ENCODE measurements around the gene PFAS.
"Not testable (repeated sequence)": the region's sequence is repeated elsewhere in the genome, so short reads cannot be mapped to it uniquely, and the experiment has no call there.

PFAS gene

GRCh38 chr17:8248751-8249607 is at the start of gene PFAS:
Gene PFAS, plus strand, starts transcription at chr17:8249289. Its CDS starts 4,649 bp downstream, at chr17:8253938.
- DNase-seq (ENCODE audit: low spot score) = peak; percentile 91

DNA sequence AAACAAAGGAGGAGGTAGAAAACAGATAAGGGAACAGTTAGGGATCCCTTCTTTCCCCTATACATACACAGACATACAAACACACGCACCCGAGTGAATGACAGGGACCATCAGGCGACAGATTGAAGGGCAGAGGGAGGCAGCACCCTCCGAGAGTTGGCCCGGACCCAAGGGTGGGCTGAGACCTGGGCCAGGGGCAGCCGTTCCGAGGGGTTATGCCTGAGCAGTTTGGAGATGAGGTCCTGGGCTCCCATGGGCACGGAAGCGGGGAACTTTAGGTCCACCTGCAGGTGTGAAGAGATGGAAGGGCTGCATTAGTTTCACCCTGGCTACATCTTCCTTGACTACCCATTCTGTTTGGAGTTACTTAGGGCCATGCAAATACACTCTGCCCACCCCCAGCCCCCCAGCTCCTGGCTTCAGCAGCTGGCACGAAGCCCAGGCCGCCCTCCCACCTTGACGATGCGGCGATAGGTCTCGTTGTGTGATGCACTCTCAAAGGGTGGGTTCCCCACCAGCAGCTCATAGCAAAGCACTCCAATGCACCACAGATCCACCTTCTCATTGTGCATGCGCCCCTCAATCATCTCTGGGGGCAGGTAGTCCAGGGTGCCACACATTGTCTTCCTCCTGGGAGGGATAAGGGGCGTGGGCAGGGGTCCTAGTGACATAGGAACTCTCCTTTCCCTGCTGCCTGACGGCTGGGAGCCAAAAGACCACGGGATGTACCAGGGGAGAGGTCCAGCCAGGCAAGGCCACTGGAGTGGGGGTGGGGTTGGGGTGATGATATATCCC is 44.1 kb upstream of the PFAS start:
- DNase-seq (ENCODE audit: low spot score) = no peak

DNA sequence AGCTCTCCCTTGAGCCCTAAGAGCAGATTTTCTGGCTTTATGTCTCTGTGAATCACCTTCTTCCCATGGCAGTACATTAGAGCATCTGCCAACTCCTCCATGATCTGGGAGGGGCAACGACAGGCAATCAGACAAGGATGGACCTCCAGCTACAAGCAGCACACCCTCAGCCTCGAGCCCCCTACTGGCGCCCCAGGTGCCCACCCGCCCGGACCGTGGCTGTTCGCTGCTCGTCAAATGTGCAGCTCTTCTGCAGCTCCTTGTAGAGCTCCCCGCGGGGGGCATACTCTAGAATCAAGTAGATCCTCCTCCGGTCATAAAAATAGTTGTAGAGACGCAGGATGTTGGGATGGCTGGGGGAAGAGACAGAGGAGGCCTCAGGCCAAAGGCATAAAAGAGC is 42.6 kb upstream of the PFAS start:
- DNase-seq (ENCODE audit: low spot score) = no peak

- peak; percentile 93 for DNase-seq (ENCODE audit: low spot score)
These were observed 39.0 kb upstream of the PFAS start, which contains the start of gene AURKB for GRCh38 chr17:8209907-8210760. Gene AURKB, minus strand, starts transcription at chr17:8210575. Its CDS starts 351 bp downstream, at chr17:8210224.

GRCh38 chr17:8210761-8211458 is 38.2 kb upstream of the PFAS start:
- no peak for DNase-seq (ENCODE audit: low spot score)

- DNase-seq (ENCODE audit: low spot score) = no peak
These were observed 36.5 kb upstream of the PFAS start for GRCh38 chr17:8212312-8213180.

DNA sequence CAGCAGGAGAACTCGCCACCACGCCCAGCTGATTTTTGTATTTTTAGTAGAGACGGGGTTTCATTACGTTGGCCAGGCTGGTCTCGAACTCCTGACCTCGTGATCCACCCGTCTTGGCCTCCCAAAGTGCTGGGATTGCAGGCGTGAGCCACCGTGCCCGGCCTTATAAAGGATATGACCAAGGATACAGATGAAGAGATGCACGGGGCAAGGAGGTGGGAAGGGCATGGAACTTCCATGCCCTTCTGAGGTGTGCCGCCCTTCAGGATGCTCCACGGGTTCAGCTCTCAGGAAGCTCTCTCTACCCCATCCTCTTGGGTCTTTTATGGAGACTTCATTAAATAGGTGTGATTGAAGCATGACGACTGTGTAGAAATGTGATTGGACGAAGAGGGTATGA is 35.1 kb upstream of the PFAS start:
- DNase-seq (ENCODE audit: low spot score) = not testable (repeated sequence)

DNA sequence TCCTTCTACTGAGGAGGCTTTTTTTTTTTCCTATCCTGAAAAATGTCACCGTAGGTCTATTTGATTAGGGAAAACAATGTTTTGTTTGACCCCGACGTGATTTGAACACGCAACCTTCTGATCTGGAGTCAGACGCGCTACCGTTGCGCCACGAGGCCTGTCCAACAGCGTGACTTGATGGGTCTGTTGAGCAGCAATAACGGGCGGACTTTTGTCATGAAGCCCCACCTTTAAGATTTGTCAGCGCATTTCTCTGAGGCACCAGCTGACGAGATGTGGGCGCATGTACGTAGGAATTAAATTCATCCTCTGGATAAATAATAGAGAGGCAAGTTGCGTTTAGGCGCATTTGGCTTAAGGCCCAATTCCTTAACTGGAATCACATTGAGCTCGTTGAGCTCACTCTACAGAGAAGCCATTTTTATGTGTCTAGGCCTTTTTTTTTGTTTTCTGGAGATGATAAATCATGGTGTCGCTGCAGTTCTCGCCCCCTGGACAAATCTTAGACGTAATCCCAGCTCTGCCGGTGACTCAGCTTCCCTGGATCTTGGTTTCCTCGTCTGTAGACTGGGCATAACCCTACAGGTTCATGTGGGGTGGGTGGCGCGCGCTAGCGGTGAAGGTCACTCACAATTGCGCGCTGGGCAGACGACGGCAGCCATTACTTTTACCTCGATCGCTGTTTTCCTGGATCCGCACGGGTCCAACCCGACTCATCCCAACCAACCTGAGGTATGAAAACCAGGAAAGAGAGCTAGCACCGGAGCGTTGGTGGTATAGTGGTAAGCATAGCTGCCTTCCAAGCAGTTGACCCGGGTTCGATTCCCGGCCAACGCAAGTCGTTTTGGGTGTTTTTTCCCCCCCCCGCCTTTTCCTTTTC is 28.1 kb upstream of the PFAS start:
- peak; percentile 91 for DNase-seq (ENCODE audit: low spot score)

DNA sequence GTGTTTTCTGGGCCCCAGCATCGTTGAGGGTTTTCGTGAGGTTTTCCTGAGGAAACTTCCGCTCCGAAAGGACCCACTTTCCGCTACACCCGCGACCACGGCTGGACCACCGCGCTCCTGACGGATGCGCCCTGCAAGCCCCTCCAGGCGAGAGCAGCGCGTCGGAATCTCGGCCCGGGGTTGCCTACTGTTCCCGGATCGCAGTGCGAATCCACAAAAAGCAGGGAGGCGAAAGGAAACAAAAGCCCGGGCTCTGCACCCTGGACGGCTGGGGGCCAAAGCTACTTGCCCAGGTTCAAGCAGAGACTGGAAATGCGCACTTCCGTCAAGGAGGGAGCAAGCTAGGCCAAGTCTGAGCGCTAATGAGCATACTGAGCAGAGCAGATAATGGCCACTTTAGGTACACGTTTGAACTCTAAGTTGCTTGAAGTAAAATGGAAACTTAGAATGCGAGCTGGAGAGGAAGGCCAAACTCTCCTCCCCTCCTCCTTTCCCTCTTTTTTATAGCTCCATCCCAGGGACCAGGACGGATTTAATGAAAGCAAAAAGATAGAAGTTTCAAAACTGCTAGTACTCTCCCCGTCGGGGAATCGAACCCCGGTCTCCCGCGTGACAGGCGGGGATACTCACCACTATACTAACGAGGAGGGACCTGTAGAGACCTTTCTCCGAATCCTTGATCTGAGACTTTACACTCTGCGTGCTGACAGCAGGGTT is 27.3 kb upstream of the PFAS start:
- DNase-seq (ENCODE audit: low spot score) = peak; percentile 94

DNA sequence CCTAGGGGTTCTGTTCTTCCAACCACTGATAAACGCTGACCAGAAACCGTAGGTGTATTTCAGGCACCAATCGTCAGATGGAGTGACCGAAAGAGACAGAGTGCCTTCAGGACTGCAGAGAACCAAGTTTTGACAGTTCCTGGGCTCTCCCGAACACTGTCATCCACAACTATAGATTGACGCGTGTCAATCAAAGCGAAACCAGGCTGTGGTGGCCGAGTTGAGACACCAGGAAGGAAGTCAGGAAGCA is 26.8 kb upstream of the PFAS start:
- DNase-seq (ENCODE audit: low spot score) = no peak

DNA sequence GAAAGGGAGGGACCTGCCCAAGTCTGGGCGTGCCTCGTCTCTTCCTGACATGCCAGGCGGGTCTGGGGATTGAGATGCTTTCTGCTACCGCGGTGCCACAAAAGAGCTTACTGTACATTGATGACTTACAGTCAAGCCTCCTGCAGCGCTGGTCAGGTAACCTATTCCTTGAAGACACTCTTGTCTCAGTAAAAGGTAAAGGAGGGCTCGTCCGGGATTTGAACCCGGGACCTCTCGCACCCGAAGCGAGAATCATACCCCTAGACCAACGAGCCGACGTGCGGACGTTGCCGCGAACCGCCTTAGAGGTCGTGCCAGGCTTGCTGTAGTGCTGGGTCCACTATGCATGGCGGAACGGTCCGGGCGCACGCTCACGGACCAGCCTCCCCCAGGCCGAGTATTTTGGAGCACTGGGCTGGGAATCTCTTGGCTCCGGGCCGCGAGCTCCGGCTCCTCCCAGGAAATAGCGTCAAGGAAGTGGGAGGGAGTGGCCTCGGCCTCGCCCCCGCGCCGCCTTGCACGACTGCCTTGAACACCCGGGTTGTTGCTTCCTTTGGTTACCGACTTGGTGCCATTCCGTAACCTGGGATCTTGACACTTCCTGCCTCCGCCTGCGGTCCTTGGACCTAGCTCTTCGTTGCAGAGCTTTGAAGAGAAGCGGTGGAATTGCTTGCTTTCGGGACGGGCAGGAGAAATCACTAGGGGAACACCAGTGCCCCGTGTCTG is 26.3 kb upstream of the PFAS start:
- peak; percentile 92 for DNase-seq (ENCODE audit: low spot score)

DNA sequence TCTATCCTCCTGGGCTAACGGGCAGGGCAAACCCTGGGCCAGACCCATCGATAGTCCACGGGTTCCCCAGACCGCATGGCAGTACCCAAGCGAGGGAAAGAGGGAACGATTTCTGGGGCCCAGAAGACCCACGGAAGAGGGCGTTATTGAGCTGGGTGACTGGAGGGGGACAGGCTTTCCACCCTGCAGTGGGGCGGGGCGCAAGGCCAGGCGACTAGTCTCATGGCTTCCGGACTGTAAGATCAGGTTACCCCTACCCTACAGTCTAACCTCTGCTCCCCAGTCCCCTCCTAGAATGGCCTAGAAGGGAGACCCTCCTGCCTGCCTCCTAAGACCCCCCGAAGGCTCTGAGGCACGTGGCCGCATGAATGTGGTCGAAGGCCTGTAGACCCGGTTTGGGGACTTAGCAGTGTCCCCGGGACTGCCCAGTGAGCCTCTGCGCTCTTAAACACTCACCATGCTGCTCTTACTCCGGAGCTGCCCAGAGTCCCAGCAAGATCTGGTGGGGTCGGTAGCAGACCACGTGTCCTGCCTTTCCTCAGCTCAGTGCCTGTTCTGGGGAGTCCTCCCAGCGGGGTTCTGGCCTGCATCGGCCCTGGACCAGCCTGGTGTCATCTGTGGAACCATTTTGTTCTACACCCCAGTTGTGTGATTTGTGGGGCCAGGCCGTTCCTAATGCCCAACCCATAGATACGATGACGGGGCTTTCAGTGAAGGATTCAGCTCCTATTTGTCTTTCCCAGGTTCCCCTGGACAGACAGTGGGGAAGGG is 25.5 kb upstream of the PFAS start:
- DNase-seq (ENCODE audit: low spot score) = peak; percentile 71

DNA sequence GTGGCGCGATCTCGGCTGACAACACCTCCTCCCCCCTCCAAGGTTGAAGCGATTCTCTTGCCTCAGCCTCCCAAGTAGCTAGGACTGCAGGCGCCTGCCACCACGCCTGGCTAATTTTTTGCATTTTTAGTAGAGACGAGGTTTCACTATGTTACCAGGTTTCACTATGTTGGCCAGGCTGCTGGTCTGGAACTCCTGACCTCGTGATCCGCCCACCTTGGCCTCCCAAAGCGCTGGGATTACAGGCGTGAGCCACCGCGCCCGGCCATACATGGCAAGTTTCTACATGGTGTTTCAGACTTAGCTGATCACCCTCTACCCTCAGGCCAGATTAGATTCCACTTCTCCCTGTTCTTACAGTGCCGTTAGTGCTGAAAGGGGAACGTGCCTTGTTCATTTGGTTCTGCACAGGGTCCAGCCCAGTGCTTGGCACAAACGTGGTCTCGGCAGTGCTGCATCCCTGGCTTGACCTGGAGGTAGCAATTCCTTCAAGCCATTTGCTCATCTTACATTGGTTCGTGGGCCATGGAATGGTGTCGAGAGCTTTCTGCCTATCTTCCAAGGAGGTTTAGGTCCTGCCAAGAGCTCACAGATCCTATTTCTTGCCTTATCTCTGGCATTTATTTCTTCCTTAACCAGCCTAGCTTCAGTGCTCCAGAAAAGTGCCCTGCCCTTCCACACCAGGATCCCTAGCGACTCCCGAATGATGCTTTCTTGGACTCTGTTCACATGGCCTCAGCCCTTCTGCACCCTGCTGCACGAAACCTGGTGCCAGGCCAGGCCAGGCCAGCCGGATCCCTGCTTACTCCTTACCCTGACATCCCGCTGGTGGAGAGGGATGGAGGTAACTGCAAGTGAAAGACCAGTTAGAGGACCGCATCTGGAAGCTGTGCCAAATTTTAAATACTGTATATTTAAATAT is 23.9 kb upstream of the PFAS start:
- no peak for DNase-seq (ENCODE audit: low spot score)

DNA sequence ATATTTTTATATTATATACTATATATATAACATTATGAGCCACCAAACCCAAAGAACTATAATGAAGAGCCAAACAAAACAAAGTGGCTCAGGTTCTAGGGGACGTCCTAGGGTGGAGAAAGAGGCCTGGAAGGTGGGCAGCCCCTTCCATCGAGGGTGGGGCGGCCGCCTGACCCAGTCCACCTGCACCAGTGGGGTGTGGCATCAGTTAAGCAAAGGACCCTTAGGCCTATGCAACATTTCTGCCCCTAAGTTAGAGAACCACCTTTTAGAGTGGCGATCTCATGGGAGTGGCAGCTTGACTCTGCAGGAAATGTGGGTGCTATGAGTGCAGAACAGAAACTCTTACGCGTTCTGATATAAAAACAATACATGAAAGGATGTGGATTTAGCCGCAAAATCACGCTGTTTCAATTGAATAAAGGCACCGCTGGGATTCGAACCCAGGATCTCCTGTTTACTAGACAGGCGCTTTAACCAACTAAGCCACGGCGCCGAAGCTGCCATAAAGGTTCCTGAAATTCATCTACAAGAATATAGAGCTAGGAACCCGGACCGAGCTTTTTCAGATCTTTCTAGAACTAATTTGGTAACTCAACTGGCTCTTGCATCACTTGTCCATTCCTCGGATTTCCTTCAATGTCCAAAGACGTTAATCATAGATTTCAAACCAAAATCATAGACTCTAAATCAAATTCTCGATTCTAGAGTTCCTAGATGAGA is 23.1 kb upstream of the PFAS start:
- DNase-seq (ENCODE audit: low spot score) = peak; percentile 68

GRCh38 chr17:8226536-8227237 is 22.4 kb upstream of the PFAS start:
- DNase-seq (ENCODE audit: low spot score) = peak; percentile 82

Data from globus pallidus (tissue), 1 donor.